ENCODE results near the gene ZP2.

ZP2 gene

DNA sequence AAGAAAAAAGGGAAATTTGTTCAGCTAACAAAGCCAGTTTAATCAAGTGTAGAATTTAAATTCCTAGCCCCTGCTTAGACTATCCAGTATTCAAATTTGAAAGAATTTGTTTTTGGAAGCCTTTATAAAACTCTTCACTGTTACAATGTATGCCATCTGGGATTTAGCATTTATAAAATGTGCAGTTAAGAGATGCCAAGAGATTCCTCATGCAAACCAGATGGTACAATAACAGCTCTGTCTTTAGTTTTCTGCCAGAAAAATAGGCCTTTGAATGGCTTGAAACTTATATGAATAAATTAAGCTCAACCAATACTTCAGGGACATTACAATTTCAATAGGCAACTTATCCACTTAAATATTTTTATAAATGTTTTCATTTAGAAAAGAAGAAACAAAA is 15.4 kb upstream of the ZP2 start:
- no peak overlapping the region for H3K27ac ChIP-seq
- TF ChIP-seq, protein P1, sequence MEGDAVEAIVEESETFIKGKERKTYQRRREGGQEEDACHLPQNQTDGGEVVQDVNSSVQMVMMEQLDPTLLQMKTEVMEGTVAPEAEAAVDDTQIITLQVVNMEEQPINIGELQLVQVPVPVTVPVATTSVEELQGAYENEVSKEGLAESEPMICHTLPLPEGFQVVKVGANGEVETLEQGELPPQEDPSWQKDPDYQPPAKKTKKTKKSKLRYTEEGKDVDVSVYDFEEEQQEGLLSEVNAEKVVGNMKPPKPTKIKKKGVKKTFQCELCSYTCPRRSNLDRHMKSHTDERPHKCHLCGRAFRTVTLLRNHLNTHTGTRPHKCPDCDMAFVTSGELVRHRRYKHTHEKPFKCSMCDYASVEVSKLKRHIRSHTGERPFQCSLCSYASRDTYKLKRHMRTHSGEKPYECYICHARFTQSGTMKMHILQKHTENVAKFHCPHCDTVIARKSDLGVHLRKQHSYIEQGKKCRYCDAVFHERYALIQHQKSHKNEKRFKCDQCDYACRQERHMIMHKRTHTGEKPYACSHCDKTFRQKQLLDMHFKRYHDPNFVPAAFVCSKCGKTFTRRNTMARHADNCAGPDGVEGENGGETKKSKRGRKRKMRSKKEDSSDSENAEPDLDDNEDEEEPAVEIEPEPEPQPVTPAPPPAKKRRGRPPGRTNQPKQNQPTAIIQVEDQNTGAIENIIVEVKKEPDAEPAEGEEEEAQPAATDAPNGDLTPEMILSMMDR (conservative IDR thresholded peaks at IDR 0.05) = no peak

DNA sequence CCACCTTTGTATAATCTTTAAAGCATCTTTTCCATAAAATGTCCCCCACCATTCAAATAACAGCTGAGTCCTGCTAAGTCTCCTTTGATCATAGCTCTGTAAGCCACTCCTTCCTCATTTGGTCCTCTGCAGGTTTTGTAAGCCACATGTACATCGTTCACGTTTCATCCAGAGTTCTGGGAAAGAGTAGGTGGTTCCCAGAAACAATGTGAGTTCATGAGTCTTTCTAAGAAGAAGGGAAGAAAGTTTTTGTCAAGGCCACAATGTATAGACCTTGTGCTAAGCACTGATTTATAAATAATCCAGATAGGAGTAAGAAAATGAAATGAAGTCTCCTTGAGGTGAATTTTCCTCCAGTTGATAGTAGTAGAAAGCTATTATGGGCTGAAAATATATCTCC is 13.4 kb upstream of the ZP2 start:
- TF ChIP-seq, protein P1 (conservative IDR thresholded peaks at IDR 0.05) = no peak
- no peak overlapping the region for H3K27ac ChIP-seq

DNA sequence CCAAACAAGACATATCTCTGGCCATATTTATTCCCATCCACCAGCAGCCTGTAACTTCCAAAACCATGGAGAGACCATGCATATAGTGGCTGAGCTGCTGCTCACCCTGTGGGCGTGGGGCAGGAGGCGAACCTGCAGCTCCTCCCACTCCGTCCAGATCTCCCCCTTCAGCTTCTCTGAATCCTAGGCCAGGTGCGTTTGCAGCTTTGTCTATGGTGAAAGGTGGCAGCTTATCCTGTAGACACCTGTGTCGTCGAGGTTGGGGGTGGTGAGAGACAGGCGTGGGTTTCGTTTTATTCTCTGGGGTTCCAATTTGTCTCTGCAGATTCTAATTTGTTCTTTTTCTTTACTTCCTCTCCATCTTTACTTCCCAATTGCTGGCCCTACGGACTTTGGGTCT is 12.4 kb upstream of the ZP2 start:
- peak overlapping the region; percentile 91 for H3K27ac ChIP-seq
- TF ChIP-seq, protein P1 (conservative IDR thresholded peaks at IDR 0.05) = no peak

DNA sequence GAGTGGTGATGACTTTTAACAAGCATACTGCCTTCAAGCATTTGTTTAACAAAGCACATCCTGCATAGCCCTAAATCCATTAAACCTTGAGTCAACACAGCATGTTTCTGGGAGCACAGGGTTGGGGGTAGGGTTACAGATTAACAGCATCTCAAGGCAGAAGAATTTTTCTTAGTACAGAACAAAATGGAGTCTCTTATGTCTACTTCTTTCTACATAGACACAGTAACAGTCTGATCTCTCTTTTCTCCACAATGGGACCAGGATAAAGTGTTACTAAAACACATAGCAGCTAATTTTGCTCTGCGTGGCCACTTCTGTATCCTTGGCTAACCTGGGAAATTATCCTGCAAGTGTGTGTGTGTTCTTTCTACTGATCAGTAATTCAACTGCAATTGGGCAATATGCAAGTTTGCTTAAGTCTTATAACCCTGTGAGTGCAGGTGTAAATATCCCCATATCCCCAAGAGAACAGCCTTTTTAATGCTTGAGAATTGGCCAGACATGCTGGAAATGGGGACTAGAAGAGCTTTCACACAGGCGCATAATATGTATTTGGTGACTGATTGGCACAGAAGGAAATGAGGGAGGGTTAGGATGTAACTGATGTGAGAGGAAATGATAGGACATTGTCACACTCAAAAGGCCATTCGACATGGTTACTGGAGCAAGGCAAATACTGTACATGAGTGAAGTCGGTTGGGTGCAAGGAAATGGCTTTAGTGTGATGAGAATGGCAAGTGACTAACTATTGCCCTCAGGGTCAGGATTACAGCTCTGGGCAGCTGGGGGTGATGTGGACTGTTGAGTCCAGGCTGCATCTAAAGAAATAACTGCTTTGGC is 11.3 kb upstream of the ZP2 start:
- H3K27ac ChIP-seq = peak overlapping the region; percentile 91
- TF ChIP-seq, protein P1 (conservative IDR thresholded peaks at IDR 0.05) = no peak

DNA sequence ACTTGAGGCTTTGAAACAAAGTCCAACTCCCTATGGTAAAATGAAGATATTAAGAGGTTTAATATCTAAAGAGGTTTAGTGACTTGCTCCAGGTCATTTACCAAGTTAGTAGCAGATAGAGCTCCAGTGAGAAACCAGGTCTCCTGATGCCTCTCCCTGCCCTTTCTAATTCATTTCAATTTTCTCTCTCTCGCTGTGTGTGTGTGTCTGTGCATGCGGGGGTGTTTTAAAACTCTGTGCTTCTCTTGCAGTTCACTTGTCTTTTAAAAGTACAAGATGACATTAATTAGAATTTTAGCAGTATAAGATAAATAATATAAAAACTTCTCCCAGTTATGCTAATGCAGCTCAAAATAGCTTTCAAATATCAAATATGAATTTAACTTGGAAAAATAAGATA is 8.2 kb upstream of the ZP2 start:
- TF ChIP-seq, protein P1 (conservative IDR thresholded peaks at IDR 0.05) = no peak
- H3K27ac ChIP-seq = no peak overlapping the region

DNA sequence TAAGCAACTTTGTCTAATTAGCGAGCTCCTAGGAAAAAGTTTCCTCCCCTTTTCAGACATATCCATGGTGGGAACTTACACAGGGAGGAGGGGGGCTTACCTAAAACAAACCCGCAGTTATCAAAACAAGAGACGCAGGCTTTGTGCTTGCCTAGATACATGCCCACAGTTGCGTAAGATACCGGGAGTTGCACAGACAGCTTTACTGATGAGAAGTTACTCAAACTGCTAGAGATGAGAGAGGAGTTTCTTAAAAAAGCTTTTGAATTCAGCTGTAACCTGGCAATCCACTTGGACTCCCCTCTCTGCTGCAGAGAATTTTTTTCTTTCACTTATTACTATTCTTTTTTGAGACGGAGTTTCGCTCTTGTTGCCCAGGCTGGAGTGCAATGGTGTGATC is 6.8 kb upstream of the ZP2 start:
- H3K27ac ChIP-seq = no peak overlapping the region
- TF ChIP-seq, protein P1 (conservative IDR thresholded peaks at IDR 0.05) = no peak

DNA sequence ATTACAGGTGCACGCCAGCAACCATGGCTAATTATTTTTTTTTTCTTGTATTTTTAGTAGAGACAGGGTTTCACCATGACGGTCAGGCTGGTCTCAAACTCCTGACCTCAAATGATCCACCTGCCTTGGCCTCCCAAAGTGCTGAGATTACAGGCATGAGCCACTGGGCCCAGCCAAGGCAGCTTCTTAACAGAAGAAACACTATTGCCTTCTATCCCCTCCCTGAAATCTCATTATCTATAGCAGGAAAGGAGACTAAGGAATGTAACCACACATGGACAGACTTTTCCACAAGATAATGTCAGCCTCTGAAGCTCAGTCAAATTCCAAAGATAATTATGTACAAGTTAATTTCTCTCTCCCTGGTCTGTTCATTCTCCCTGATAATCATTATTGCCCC is 5.7 kb upstream of the ZP2 start:
- TF ChIP-seq, protein P1 (conservative IDR thresholded peaks at IDR 0.05) = no peak
- no peak overlapping the region for H3K27ac ChIP-seq

Data from VCaP (cell line).